ENCODE measurements around the gene PTBP2.

DNA sequence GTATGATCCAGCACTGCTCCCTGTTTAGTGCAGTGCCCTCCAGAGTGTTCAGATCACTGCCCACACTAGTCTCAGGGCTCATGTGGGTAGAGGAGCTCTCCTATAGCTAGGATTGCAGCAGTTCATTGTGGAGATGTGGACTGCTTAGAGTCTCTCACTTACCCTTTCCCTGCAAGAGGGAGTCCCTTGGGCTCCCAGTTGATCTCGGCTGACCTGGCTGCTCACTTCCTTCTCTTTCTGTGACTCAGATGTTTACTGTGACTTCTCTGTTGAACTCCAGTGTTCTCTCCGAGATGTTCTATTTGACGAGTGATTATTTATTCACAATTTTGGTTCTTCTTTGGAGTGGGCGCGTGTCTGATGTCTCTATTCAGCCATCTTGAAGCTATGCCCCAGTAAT, 141.9 kb downstream of the PTBP2 start:
- no peak for TF ChIP-seq POLR2AphosphoS5 (IDR thresholded peaks at IDR 0.05; ENCODE audit: insufficient read depth in 1 of 2, low read depth in 1 of 2)
- no peak for TF ChIP-seq CTCF (IDR thresholded peaks at IDR 0.05)
